Effector memory CD4-positive, alpha-beta T cell (primary cell): ENCODE results near the gene ZDBF2.
"Not testable (repeated sequence)": the region's sequence is repeated elsewhere in the genome, so short reads cannot be mapped to it uniquely, and the experiment has no call there.

Source experiments
- DNase-seq, 3 donors: peaks; one replicate each; pipeline ENCODE4 v3.0.0-alpha.2; 2020
- H3K27ac ChIP-seq: 2 replicates; pipeline ENCODE4 v1.7.0; 2013; ENCODE audit warnings: mild to moderate bottlenecking, low read length, moderate library complexity; ENCODE audit not compliant: insufficient read depth, poor library complexity, severe bottlenecking
- H3K27me3 ChIP-seq: replicated peaks from 2 replicates; pipeline ENCODE4 v1.7.0; 2013; ENCODE audit warnings: mild to moderate bottlenecking, low read length; ENCODE audit not compliant: insufficient read depth, control insufficient read depth, poor library complexity, severe bottlenecking
- H3K36me3 ChIP-seq: 2 replicates; pipeline ENCODE4 v1.7.0; 2013; ENCODE audit warnings: mild to moderate bottlenecking, low read length, moderate library complexity; ENCODE audit not compliant: control insufficient read depth, insufficient read depth
- H3K4me1 ChIP-seq: 2 replicates; pipeline ENCODE4 v1.7.0; 2013; ENCODE audit warnings: low read length, mild to moderate bottlenecking; ENCODE audit not compliant: control insufficient read depth, insufficient read depth, poor library complexity, severe bottlenecking
- H3K4me3 ChIP-seq: 2 replicates; pipeline ENCODE4 v1.7.0; 2013; ENCODE audit warnings: low read length, low read depth, mild to moderate bottlenecking; ENCODE audit not compliant: insufficient read depth, poor library complexity, severe bottlenecking
- H3K9me3 ChIP-seq: 2 replicates; pipeline ENCODE4 v1.7.0; 2013; ENCODE audit warnings: mild to moderate bottlenecking, low read length, moderate library complexity; ENCODE audit not compliant: control insufficient read depth
- total RNA-seq, 3 donors: gene quantifications; one replicate each; lab custom pipeline; 2026; lab: John Stamatoyannopoulos, UW

The ZDBF2 gene
- 37.6 to 60.0 (median 48.1) reads per million in 3 donors for total RNA-seq

- no peaks in the 10 kb centered on the region for H3K36me3 ChIP-seq
- peaks cover 4% of the 10 kb centered on the region for H3K27me3 ChIP-seq
- peak within 1 kb of the TSS; percentile 78 for H3K4me3 ChIP-seq
- DNase-seq = peak; percentile 6 to 38 (median 24)
- peaks cover 14% of the 10 kb centered on the region for H3K4me1 ChIP-seq
- H3K27ac ChIP-seq = peak within 1 kb of the TSS; percentile 52
- no peaks in the 10 kb centered on the region for H3K9me3 ChIP-seq
Measured at GRCh38 chr2:206274434-206275311, at the start of gene ZDBF2. ZDBF2 (plus strand) TSS chr2:206274663; CDS start chr2:206281850, 7,187 bp downstream.

DNA sequence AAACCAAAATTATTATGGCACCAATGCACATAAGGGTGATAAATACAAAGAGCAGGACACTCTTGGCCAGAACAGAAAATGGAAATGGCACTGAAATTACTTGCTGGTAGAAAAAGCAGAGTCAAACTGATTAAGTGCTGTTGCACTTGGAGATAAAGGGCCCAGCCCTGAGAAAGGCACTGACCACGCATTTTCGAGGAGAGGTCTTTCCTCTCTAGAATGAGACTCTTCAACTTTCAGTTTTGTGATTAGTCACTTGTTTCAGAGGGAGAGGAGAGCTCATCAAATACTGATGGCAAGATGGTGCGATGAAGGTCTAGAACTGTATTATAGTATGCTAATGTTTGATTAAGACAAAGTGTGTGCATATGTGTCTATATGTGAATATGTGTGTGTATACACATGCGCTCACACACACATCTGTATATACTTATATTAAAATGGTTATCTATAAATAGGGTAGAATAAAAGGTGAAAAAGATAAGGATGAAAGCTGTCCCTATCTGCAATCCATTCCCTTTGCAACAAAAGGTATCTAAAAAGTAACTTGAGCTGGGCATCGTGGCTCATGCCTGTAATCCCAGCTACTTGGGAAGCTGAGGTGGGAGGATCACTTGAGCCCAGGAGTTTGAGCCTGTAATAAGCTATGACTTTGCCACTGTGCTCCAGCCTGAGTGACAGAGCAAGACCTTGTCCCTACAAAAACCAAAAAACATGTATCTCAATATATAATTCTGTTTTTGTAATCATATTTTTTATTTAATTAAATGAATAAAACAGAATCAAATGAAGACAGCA is 48.8 kb upstream of the ZDBF2 start:
- Histone ChIP-seq H3K4me1 (no peaks in the 10 kb centered on the region), H3K27me3 (no peaks in the 10 kb centered on the region), H3K9me3 (no peaks in the 10 kb centered on the region), H3K27ac (no peak overlapping the region), H3K36me3 (no peaks in the 10 kb centered on the region), H3K4me3 (no peak overlapping the region)
- DNase-seq = no peak

DNA sequence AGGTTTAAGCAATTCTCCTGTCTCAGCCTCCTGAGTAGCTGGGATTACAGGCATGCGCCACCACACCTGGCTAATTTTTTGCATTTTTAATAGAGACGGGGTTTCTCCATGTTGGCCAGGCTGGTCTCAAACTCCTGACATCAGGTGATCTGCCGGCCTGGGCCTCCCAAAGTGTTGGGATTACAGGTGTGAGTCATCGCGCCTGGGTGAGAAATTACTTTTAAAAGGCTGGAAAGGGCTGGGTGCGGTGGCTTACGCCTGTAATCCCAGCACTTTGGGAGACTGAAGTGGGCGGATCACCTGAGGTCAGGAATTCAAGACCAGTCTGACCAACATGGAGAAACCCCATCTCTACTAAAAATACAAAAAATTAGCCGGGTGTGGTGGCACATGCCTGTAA is 45.8 kb upstream of the ZDBF2 start:
- not testable (repeated sequence) for H3K36me3 ChIP-seq, DNase-seq, H3K4me1 ChIP-seq, H3K27me3 ChIP-seq, H3K4me3 ChIP-seq, H3K27ac ChIP-seq, H3K9me3 ChIP-seq

- H3K4me1 ChIP-seq = no peaks in the 10 kb centered on the region
- H3K4me3 ChIP-seq = no peak overlapping the region
- no peak for DNase-seq
- H3K27me3 ChIP-seq = no peaks in the 10 kb centered on the region
- H3K27ac ChIP-seq = no peak overlapping the region
- no peaks in the 10 kb centered on the region for H3K36me3 ChIP-seq
- no peaks in the 10 kb centered on the region for H3K9me3 ChIP-seq
Measured at GRCh38 chr2:206229642-206230041, 44.8 kb upstream of the ZDBF2 start.

- Histone ChIP-seq H3K27ac (no peak overlapping the region), H3K27me3 (no peaks in the 10 kb centered on the region), H3K9me3 (no peaks in the 10 kb centered on the region), H3K4me1 (no peaks in the 10 kb centered on the region), H3K36me3 (no peaks in the 10 kb centered on the region), H3K4me3 (no peak overlapping the region)
- no peak for DNase-seq
Measured at GRCh38 chr2:206230060-206230762, 44.3 kb upstream of the ZDBF2 start.

DNA sequence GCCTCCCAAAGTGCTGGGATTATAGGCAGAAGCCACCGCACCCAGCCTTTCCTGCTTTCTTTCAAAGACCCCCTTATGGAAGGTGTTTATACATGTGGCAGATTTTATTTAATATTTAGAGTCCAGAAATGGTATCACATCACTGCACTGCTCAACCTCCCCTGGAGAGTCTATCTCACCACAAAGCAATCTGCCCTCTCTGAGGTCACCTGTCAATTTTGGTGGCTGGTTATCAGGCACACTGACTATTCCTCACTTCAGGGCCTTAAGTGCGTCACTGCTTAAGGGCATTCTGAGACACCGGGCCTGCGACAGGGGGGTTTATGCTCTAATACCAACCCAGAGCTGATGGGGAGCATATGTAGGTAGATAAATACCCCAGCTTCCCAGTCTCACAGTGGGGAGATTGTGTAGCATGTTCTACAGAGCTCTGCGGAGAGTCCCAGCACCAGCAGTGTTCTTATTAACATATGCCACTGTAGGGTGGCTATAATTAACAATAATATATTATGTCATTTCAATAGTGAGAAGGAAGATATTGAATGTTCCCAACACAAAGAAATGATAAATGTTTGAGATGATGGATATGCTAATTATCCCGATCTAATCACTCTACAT is 42.7 kb upstream of the ZDBF2 start:
- Histone ChIP-seq H3K9me3 (no peaks in the 10 kb centered on the region), H3K4me3 (no peak overlapping the region), H3K36me3 (no peaks in the 10 kb centered on the region), H3K27ac (no peak overlapping the region), H3K4me1 (no peaks in the 10 kb centered on the region), H3K27me3 (no peaks in the 10 kb centered on the region)
- no peak for DNase-seq

DNA sequence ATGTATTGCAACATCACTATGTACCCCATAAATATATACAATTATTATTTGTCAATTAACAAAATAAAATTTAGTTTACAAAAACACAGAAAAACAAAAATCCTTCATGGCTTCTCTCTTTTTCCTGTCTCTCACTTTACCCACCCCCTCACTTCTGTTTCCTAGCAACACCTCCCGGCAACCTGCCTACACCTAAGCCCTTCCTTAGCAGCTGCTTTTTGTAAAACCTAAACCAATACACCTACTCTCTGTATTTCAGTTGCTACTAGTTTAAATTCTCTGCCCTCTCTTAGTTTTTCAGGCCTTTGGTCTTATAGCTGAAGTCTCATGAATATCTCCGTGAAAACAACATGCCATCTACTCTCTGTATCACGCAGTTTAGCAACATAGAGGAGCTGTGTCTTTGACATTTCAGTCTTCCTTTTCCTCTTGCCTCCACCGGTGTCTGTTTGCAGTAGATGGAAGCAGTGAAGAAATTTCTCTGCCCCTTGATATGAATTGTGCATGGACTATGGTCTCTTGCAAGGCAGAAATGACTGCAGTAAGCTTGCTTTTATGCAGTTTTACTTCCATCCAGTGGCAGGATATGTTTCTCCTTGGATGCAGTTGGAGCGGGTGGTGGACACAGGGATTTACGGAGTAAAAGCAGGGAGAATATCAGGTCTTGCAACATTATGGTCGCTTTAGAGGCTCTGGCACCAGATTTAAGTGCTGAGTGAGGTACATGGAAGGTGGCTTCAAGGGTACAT is 42.0 kb upstream of the ZDBF2 start:
- Histone ChIP-seq H3K27ac (no peak overlapping the region), H3K9me3 (no peaks in the 10 kb centered on the region), H3K36me3 (no peaks in the 10 kb centered on the region), H3K27me3 (no peaks in the 10 kb centered on the region), H3K4me3 (no peak overlapping the region), H3K4me1 (no peaks in the 10 kb centered on the region)
- DNase-seq = no peak

GRCh38 chr2:206239157-206239556 is 35.3 kb upstream of the ZDBF2 start:
- no peaks in the 10 kb centered on the region for H3K27me3 ChIP-seq
- H3K4me3 ChIP-seq = no peak overlapping the region
- no peaks in the 10 kb centered on the region for H3K36me3 ChIP-seq
- no peaks in the 10 kb centered on the region for H3K4me1 ChIP-seq
- no peak overlapping the region for H3K27ac ChIP-seq
- no peak for DNase-seq
- H3K9me3 ChIP-seq = no peaks in the 10 kb centered on the region

DNA sequence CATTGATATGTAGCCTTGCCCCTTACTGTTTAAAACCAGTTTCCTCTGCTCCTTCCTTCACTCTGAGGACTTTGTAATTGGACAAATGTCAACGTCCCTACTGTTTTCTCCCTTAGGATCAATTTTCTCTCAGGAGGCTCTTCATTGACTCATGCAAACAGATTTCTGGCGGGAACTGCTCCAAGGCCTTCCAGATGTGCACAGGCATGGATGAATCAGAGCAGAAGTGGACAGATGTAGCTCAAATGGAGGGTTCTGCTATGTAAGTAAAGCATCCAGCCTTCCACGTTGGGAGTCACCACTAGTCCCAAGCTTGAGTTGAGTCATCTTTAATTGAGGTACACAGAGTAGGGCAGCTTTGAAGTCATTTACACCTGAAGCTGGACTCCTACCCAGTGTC is 34.1 kb upstream of the ZDBF2 start:
- H3K4me1 ChIP-seq = no peaks in the 10 kb centered on the region
- no peak overlapping the region for H3K27ac ChIP-seq
- H3K27me3 ChIP-seq = no peaks in the 10 kb centered on the region
- H3K9me3 ChIP-seq = no peaks in the 10 kb centered on the region
- DNase-seq = no peak
- H3K36me3 ChIP-seq = no peaks in the 10 kb centered on the region
- H3K4me3 ChIP-seq = no peak overlapping the region
